Prostate gland (tissue), 2 donors: ENCODE measurements around the gene DOCK2. TPM values are rescaled to one million over a fixed set of nuclear protein-coding genes. Genes with fewer than 3 reads are reported as not detected.

Experiments used
- DNase-seq: peaks from one replicate; pipeline ENCODE4 v3.0.0-alpha.2; 2019; ENCODE audit warnings: low spot score
- H3K27ac ChIP-seq, 2 donors: fragments of 200-600 bp; sonication (generic); 2 replicates each; pipeline ENCODE4 v1.5.1; 2017 to 2019
- H3K27me3 ChIP-seq: fragments of 200-600 bp; sonication (generic); replicated peaks from 2 replicates; pipeline ENCODE4 v1.5.1; 2019; ENCODE audit not compliant: insufficient read depth
- H3K36me3 ChIP-seq, 2 donors: fragments of 200-600 bp; sonication (generic); 1 replicate in 1 of 2; 2 replicates in 1 of 2; pipeline versions ENCODE4 v1.5.1 to v1.8.1; 2017 to 2019
- H3K4me1 ChIP-seq: fragments of 200-600 bp; sonication (generic); replicated peaks from 2 replicates; pipeline ENCODE4 v1.5.1; 2019
- H3K4me3 ChIP-seq, 2 donors: fragments of 200-600 bp; sonication (generic); 2 replicates each; pipeline ENCODE4 v1.5.1; 2017 to 2019
- H3K9me3 ChIP-seq: fragments of 200-600 bp; sonication (generic); 2 replicates; pipeline ENCODE4 v1.5.1; 2017
- POLR2A ChIP-seq: fragments of 450-650 bp; IDR thresholded peaks from one replicate; pipeline ENCODE4 v1.6.1; 2016; ENCODE audit warnings: antibody characterized with exemption, mild to moderate bottlenecking
- POLR2AphosphoS5 ChIP-seq: sonication (generic); formaldehyde crosslinking; IDR thresholded peaks from one replicate; pipeline ENCODE4 v1.6.1; 2017; ENCODE audit warnings: antibody characterized with exemption
- whole genome bisulfite sequencing: methylation state at CpG from one replicate; pipeline ENCODE4 v1.1.5; 2018; 5-methylcytosine and 5-hydroxymethylcytosine counted together
- intact Hi-C: fragments of 100-400 bp; cut with DNase I; formaldehyde crosslinking; loops from one replicate; pipeline ENCODE4 v1.14.2; 2022
- total RNA-seq, 2 donors: library from RNA; depleted of rRNA; stranded (reverse); fragments of >200 nt; gene quantifications; one replicate each; pipeline ENCODE4 v1.1.0, GENCODE V29; 2016
- TF ChIP-seq, protein P1 (sequence below), 4 experiments: fragments of 200-600 bp in 2 of 4; fragments of 450-650 bp in 2 of 4; sonication (generic) in 2 of 4; IDR thresholded peaks; 1 replicate in 3 of 4; 2 replicates in 1 of 4; pipeline ENCODE4 v1.5.1; 2016 to 2019; ENCODE audit warnings: antibody characterized with exemption in 4 of 4, mild to moderate bottlenecking in 2 of 4, moderate library complexity in 2 of 4

Gene DOCK2
- total RNA-seq, 2 donors from 2014 or later, result 2.5 to 6.2 TPM

DNA sequence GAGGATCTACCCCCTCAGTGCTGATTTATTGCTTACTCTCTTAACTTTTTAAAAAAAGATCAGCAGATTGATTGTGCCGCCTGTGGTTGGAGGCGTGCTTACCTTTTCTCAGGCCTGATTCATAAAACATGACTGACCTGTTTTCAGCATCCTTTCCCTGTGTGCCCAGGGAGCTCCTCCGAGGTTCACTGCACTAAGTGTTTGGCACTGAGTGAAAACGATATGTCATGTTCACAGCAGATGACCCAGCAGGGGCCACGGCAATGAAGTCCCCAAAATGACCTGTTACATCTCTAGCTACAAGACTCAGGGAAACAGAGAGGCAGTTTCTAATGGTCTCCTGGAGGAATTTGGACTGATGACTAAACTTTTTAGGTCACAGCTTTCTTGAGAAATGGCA lies 273.3 kb downstream of the DOCK2 start:
- intact Hi-C loops, result no loop called here
- H3K27ac ChIP-seq, result no peak overlapping the region

GRCh38 chr5:169911448-169912212 lies 274.6 kb downstream of the DOCK2 start:
- no peaks in the 10 kb centered on the region for H3K9me3 ChIP-seq
- no peaks in the 10 kb centered on the region for H3K4me1 ChIP-seq
- intact Hi-C loops, result no loop called here
- H3K27ac ChIP-seq, result no peak overlapping the region
- H3K4me3 ChIP-seq, result no peak overlapping the region
- 74% methylated on average over 4 of the region's 4 CpGs for WGBS
- TF ChIP-seq POLR2AphosphoS5, result no peak
- TF ChIP-seq POLR2A, result no peak
- TF ChIP-seq, protein P1, sequence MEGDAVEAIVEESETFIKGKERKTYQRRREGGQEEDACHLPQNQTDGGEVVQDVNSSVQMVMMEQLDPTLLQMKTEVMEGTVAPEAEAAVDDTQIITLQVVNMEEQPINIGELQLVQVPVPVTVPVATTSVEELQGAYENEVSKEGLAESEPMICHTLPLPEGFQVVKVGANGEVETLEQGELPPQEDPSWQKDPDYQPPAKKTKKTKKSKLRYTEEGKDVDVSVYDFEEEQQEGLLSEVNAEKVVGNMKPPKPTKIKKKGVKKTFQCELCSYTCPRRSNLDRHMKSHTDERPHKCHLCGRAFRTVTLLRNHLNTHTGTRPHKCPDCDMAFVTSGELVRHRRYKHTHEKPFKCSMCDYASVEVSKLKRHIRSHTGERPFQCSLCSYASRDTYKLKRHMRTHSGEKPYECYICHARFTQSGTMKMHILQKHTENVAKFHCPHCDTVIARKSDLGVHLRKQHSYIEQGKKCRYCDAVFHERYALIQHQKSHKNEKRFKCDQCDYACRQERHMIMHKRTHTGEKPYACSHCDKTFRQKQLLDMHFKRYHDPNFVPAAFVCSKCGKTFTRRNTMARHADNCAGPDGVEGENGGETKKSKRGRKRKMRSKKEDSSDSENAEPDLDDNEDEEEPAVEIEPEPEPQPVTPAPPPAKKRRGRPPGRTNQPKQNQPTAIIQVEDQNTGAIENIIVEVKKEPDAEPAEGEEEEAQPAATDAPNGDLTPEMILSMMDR (IDR thresholded peaks at IDR 0.05), result peak in 1 of 4 experiments; percentile 6
- no peaks in the 10 kb centered on the region for H3K36me3 ChIP-seq
- no peaks in the 10 kb centered on the region for H3K27me3 ChIP-seq
- no peak for DNase-seq

More for the DNA sequence above, 273.3 kb downstream of the DOCK2 start:
- DNase-seq, result no peak
- 62% methylated on average over 5 of the region's 5 CpGs for WGBS
- Histone ChIP-seq H3K9me3 (no peaks in the 10 kb centered on the region), H3K4me1 (no peaks in the 10 kb centered on the region), H3K36me3 (no peaks in the 10 kb centered on the region), H3K27me3 (no peaks in the 10 kb centered on the region), H3K4me3 (no peak overlapping the region)
- TF ChIP-seq POLR2A, result no peak
- no peak for TF ChIP-seq POLR2AphosphoS5
- TF ChIP-seq, protein P1 (IDR thresholded peaks at IDR 0.05), result no peak

DNA sequence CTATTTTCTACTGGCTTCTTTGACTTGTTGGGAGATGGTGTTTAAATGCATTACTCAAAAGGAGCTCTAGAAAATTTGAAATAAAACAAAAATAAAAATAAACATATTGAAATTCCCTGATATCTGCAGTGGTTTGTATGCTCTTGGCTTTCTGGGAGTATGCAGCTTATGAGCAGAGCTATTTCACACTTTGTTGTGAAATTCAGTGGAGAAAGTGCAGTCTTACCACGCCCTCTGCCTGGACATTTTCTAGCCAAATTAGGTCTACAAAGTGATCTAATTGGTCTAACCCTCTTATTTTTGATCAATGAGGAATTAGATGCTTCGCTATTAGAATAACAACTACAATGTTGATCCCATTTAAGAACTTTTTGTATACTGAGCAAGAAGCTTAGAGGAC lies 276.4 kb downstream of the DOCK2 start:
- Histone ChIP-seq H3K27ac (no peak overlapping the region), H3K4me1 (no peaks in the 10 kb centered on the region), H3K27me3 (no peaks in the 10 kb centered on the region), H3K9me3 (no peaks in the 10 kb centered on the region), H3K4me3 (no peak overlapping the region), H3K36me3 (no peaks in the 10 kb centered on the region)
- DNase-seq, result no peak
- 98% methylated on average over 2 of the region's 2 CpGs for WGBS
- intact Hi-C loops, result no loop called here
- TF ChIP-seq POLR2A (no peak), POLR2AphosphoS5 (no peak)
- TF ChIP-seq, protein P1 (IDR thresholded peaks at IDR 0.05), result no peak

- 40% methylated on average over 2 of the region's 2 CpGs for WGBS
- no peak overlapping the region for H3K27ac ChIP-seq
- TF ChIP-seq POLR2A, result no peak
- TF ChIP-seq, protein P1 (IDR thresholded peaks at IDR 0.05), result no peak
- TF ChIP-seq POLR2AphosphoS5, result no peak
- H3K36me3 ChIP-seq, result no peaks in the 10 kb centered on the region
- H3K4me1 ChIP-seq, result no peaks in the 10 kb centered on the region
- no peak for DNase-seq
- intact Hi-C loops, result no loop called here
- no peaks in the 10 kb centered on the region for H3K9me3 ChIP-seq
- H3K27me3 ChIP-seq, result no peaks in the 10 kb centered on the region
- no peak overlapping the region for H3K4me3 ChIP-seq
Measured at GRCh38 chr5:169914766-169915165, 277.7 kb downstream of the DOCK2 start.

DNA sequence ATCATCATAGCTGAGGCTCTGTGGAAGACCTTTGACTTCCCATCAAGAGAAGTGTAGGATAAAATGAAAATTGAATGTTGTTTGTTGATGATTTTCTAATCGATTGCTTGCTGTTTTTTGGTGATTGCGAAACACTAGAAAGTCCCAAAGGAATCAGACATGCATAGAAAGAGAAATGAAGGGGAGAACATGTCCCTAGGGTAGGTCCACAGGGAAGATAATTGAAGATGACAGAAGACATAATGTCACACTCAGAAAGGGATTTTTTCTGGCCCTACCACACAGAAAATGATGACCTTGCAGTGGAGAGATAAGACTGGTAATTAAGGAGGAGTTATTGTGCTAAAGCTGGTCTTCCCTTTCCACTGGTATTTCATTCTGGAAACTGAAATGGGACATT lies 280.4 kb downstream of the DOCK2 start:
- no peak for TF ChIP-seq POLR2AphosphoS5
- TF ChIP-seq, protein P1 (IDR thresholded peaks at IDR 0.05), result no peak
- no peak for TF ChIP-seq POLR2A
- WGBS, result 94% methylated on average over 2 of the region's 2 CpGs
- intact Hi-C loops, result no loop called here

More for the DNA sequence above, 280.4 kb downstream of the DOCK2 start:
- Histone ChIP-seq H3K27ac (no peak overlapping the region), H3K36me3 (no peaks in the 10 kb centered on the region), H3K27me3 (no peaks in the 10 kb centered on the region), H3K4me1 (no peaks in the 10 kb centered on the region), H3K9me3 (no peaks in the 10 kb centered on the region), H3K4me3 (no peak overlapping the region)
- no peak for DNase-seq
